Embryonic facial prominence (tissue), 1 donor: ENCODE measurements around the gene NAP1L5.

Experiments used
- DNase-seq: peaks from one replicate; pipeline ENCODE4 v3.0.0-alpha.2; 2016; ENCODE audit errors: extremely low spot score

The NAP1L5 gene

DNA sequence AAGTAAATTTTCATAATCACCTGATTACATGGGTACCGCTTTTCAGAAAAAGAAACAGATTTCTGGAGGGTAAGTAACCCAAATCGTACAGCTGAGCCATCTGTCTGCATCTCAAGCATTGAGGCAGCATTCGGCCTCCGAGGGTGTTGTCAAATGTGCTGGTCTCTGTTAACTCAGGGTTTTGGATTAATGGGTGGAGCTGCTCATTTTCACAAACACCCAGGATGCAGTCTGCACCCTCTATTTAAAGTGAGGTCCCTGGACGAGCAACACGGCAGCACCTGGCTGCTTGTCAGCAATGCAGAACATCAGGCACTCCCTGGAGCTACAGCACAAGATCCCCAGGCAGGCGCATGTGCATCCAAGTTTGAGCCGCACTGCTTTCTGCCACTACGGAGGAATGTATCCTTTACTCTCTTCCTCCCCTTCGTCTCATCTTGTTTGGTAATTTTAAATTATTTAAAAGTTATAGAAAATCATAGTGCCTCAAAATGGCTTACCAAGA, 24.7 kb upstream of the NAP1L5 start:
- no peak for DNase-seq

DNA sequence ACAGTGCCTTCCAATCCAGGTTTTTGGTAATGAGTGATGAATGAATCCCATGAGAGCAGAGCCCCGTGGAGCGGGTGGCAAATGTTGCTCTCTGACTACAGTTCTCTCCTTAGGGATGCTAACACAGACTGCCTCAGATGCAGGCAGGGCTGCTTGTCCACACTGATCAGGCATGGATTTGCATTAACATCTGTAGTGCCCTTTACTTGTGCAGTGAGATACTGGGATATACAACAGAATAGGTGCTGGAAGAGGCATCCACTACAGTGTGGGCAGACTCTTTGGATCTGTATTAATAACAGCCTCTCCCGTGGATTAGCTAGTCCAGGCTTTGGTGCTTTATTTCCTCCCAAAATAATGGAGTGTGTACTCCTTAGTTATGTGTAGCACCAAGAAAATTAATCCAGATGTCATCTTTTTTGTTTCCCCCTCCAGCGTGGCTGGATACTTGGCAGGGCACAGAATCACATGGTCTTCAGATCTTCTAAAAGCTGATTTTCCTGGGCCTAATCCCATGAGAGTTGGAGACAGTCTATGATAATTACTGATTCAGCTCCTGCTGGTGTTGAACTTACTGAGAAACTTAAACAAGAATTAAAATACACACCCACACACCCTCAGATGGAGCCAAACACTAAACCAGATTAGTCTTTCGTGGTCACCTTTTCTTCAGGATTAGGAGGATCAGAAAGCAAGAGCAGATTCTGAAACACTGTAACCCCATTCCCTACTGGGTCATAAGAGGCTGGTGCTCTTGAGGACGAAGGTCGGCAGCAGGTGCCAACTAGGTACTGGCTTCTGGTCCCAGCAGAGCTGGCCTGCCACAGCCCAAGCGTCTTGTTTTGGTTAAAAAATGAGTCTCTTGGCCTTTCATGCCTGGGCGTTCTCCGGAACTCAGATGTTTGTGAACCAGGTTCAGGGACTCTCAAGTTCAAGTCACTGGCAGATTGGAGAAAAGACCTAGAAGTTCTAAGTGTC, 23.1 kb upstream of the NAP1L5 start:
- DNase-seq: no peak

DNA sequence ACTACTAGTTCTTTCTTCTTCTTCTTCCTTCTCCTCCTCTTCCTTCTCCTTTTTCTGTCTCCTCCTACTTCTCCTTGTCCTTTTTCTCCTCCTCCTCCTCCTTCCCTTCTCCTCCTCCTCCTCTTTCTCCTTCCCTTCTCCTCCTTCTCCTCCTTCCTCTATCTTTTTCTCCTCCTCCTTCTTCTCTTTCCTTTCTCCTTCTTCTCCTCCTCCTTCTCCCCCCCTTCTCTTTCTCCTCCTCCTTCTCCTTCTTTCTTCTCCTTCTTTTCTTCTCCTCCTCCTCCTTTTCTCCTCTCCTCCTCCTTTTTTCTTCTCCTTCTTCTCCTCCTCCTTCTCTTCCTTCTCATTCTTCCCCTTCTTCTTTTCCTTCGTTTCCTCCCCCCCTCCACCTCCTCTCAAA, 21.8 kb upstream of the NAP1L5 start:
- no peak for DNase-seq

DNA sequence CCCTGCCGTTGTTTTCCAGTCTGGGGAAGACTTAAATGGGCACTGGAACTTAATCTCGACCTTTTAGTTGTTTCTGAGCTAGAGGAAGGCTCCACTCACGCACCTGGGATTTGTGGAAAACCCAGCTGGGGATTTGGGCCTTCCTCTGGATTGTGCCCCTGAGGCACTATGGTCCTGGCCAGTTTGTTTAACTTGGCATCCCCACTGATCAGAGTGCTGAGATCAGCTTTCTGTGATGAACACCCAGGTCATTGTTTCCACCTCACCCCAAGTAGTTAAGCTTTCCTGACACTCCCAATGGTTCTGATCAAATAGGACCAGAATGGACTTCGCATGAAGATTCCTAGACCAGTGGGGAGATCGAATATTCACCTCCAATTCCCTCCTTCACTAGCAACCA, 20.5 kb upstream of the NAP1L5 start:
- DNase-seq: no peak

DNA sequence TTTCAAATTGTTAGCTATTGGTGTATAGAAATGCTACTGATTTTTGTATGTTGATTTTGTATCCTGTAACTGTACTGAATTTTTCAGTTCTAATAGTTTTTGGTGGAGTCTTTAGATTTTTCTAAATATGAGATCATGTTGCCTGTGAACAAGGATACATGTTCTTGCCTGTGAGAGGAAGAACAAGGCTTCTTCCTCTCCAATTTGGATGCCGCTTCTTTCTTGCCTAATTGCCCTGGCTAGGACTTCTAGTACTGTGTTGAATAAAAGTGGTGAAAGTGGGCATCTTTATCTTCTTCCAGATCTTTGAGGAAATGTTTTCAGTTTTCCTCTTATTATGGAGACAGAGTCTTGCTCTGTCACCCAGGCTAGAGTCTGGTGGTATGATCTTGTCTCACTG, 16.2 kb upstream of the NAP1L5 start:
- no peak for DNase-seq

DNA sequence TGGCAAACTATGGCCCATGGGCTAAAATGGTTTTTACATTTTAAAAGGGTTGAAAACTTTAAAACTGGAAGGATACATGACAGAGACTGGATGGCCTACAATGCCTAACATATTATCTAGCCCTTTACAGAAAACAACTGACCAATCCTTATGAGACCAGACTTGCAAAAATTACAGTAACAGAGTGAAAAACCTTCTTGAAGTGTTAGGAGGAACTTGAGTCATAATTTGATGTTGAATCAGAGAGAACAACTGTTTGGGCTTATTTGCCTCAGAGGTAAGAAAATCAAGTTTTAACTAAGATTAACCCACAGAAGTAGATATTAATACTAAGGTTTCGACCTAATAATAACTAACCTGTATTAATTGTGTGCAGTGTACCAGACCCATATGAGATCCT, 12.4 kb upstream of the NAP1L5 start:
- no peak for DNase-seq

DNA sequence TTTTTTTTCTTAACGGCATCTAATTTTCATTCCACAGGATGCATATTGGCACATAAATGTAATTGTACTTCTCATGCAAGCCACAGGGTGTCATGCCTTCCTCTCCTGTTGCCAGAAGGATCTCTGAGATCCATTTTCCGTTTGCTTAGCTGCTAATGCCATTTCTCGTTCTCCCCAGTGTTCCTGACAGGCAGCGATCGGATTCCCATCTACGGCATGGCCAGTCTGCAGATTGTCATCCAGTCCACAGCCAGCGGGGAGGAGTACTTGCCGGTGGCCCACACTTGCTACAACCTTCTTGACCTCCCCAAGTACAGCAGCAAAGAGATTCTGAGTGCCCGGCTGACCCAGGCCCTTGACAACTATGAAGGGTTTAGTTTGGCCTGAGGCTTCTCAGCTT, 8.9 kb upstream of the NAP1L5 start:
- peak; percentile 43 for DNase-seq

DNA sequence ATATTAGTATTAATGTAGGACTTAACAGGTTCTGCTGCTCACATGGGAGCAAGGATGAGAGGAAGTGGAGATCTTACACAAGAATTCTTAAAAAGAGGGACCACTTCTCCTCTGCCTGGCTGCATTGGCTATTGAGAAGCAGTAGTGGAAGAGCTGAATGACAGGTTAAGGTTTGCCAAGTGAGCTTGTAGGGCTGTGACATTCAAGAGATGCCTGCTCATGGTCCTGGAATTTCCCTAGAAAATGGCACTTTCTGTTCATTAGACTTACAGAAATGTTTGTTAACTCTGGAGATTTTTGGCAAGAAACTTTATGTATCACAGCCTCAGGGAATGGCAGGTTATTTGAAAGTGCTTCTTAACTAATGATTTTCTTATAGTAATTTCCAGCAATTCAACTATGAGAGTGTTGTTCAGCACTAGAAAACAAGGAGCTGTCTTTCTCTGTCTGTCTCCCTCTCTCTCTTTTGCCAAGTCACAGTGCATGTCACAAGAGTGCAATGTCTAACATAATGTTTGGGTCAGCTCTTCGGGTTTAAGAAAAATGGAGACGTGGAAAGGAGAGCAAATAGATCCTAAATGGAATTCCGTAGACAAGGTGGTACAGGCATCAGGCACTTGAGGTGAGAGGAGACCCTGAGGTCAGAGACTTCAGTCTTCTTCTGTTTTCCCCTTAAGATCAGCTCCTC, 8.3 kb upstream of the NAP1L5 start:
- no peak for DNase-seq

DNA sequence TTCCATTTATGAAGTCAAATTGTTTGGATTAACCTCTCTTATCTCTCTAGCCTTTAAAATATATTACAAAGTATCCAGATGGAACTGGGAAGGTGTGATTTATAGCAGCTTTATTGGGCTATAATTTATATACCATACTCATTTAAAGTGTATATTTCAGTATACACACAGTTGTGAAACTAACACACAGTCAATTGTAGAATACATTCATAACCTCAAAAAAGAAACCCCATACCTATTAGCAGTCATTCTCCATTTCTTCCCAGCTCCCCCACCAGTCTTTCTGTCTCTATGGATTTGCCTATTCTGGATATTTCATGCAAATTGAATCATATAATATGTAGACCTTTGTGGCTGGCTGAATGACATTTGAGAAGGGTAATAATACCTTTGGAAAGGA, 7.6 kb upstream of the NAP1L5 start:
- no peak for DNase-seq

DNA sequence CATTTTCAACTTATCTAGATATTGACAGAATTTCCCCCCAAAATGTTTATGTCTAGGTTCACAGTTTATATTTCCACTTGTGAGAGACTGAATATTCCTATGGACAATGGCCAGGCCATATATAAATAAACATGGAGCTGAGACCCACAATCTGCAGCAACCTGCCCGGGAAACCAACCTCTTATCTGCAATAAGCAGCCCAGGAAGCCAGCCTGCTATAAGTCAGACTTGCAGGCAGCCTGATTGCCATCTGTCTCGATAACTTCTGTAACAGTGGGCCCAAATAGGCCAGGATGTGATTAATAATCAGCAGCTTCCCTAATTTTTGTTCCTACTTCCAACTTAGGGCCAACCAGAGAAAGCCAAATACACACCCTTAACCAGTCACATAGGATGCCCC, 5.2 kb upstream of the NAP1L5 start:
- DNase-seq: no peak

DNA sequence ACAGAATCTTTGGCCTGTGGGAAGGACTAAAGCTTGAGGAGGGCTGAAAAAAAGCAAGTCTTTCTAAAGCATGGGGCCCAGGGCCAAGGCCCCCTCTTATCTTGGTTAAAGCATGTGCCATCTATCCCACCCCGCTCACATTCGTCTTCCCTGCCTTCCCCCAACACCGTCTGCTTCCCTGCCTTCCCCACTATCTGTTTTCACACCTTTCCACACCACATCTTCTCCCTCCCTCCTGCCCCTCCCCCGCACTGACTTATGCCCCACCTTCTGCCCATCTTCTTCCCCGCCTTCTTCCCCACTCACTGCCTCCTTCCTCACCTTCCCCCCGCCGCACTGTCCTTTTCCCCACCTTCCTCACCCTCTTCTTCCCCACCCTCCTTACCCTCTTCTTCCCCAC, 890 bp upstream of the NAP1L5 start:
- DNase-seq: no peak

DNA sequence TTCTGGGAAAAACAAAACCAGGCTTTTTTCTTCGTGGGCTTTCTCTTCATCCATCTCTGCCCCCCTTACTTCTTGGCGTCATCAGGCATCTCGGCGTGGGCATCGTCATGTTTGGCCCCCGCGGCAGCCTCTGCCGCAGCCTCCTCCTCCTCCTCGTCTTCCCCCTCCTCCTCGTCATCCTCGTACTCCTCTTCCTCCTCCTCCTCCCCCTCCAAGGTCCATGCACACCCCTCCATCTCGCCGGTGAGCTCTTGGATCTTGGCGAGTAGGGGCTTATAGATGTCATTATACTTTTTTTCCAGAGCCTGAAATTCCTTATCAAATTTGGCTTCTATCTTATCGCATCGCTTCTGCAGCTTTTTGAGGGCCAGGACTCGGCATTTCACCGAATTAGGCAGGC, 488 bp downstream of the NAP1L5 start:
- no peak for DNase-seq

DNA sequence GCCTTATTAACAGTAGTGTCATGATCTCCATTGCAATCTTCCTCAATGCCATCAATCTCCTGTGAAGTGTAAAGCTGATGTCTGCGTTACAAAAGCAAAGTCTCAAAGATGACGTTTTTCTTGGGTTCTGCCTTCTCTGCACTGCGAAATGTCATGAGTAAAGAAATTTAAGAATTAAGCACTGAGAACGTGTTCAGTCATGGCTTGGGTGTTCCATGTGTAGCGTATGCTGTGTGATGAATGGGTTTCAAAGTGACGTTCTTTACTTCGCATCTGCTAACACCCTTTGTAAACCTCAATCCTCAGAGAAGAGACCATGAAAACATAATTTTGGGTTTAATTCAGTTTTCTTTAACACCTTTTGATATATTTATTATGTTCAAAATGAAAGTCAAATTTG, 999 bp downstream of the NAP1L5 start:
- DNase-seq: no peak

DNA sequence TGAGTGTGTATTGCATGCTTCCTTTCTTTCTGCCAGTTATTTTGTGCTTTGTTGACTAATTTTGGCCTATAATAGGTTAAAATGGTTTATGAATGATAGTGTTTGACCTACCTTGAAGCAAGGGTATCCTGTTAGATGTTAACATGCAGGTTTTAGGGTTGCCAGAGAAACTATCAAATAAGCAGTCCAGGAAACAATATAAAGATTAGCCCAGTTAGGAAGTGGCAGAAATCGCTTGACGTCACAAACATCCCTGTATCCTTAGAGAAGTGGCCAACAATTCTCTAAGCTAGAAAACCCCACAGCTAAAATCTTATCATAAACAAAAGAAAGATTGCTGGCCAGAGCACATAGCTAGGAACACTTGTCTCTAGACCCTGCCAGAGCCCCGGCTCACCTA, 3.8 kb downstream of the NAP1L5 start:
- DNase-seq: no peak

DNA sequence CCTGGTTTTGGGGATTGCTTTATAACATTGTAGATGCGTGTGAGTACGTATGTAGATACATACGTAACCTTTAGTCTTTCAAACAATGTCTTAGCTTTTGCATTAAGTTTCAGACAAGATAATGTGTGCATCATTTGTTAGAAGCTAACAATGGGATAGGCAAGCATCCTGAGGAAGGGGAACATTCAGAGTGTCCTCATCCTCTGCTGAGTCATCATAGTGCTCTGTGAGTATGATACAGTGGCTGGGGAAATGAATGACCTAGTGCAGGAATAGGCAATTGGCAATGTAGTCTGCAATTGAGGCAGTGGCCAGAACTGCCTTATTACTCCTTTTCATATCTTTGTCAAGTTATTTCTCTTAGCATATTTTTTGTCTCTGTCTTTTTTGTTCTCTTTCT, 7.3 kb downstream of the NAP1L5 start:
- no peak for DNase-seq

DNA sequence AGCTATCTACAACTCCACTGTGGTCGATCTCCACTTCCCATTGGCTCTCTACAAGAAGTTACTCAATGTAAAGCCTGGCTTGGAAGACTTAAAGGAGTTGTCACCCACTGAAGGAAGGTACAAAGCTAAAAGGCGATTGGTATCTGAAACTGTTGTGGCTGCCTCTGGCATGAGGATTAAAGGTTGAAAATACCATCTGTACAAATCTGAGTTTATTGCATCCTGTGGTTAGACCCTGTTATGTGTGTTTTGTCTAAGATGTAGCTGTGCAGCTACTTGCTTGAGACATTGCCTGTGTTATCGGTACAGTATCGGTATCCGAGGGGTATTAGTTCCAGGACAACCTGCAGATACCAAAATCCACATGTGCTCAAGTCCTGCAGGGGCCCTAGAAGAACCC, 16.4 kb downstream of the NAP1L5 start:
- no peak for DNase-seq

DNA sequence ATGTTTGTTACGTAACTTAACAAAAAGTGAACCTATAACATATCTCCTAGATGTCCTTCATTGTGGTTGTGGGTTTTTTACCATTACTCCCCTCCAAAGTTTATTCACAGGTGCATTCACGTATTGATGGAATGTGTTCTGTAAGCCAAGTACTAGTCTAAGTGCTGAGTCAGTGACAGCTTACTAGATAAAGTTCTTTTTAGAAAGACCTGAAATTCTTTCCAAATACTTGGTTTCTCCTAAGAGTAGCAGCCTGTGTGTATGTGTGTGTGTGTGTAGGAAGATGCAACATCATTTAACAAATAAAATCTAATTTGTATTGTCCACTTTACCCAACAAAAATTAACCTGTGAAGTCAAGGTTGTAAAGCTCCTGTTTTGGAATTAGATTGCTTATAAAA, 22.1 kb downstream of the NAP1L5 start:
- no peak for DNase-seq

DNA sequence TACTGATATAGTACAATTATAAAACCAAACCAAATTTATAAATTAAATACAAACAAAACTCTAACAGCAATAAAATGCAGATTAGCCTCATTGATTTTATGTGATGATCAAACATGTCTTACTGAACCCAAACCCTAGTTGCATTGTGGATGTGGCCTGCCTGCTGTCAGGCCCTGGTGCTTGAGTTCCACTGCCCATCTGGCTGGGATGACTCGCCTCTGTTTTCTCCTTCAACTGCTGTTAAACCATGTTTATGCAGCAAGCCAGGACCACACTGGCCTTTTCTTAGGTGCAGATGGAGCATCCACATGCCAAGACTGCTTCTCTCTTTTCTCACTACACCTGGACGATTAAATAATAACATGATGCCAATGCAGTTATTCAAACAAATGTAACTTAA, 22.6 kb downstream of the NAP1L5 start:
- DNase-seq: no peak

DNA sequence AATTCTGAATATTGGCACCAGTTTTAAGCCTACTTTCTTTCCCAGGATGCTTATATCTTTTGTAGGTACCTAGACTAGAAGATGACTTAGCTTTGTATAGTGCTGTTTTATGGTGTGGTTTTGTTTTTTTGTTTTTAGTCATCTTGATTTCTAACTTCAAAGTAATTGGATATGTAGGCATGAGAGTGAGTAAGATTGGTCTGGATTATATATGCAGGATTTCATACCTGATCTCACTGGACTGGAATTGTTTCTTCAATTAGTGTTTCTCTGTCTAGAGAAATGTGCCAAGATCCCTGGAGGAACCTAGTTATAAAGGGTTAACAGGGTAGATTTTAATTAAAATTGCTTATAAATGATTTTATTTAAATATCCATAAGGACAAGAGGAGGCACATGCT, 23.1 kb downstream of the NAP1L5 start:
- no peak for DNase-seq

DNA sequence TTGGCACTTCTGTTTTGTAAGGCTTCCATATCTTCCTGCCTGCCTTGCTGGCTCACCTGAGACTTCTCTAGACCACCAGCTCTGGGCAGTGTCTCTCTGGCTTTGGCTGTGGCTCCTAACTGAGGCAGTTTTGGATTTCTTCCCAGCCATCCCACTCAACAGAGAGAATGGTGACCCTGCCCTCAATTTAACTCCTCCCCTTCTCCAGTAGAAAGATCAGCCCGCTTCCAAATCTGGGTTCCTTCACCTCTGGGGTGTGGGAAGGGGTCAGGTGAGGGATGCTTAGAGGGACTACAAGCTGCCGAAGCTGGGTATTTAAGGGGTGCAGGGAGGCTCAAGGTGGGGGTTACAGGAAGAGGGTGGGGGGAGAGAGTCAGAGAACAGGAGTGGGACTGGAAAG, 23.7 kb downstream of the NAP1L5 start:
- DNase-seq: no peak

DNA sequence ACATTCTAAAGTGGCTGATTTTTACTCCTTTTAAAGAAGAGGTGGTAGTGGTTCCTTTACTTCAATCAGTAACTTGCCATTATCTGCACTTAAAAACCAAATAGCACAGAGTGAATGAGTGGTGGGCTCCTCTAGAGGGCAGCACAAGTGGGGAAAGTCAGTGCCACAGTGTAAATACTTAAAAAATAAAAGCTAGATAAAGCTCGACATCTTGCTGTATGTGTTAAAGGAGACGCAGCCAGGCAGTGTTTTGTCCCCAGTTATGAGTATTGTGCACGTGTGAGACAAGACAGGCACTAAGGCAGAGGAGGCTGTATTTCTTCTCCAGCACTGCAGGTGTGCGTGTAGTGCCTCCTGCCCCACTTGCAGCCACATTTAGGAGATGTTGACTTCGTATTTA, 24.6 kb downstream of the NAP1L5 start:
- peak; percentile 19 for DNase-seq

DNA sequence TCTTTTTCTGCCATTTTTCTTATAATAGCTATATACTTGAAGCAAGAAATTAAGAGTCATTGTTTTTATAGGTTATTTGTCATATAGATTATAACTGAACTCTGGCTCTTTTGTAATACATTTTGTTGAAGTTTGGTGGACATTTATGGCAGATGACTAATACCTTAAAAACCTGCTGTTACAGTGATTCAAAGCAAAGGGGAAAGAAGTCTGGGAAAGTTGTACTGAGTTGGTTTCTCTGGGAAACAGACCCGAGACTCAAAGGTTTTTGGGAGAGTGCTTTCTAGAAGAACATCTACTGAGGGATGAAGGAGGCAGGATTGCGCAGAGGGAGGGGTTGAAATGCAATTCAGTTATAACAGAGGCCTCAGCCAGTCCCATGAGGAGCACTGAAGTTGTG, 35.9 kb downstream of the NAP1L5 start:
- DNase-seq: no peak
